Activated T-cell treated with anti-CD3 and anti-CD28 coated beads for 4 hours (primary cell): Measurements from ENCODE around the gene OR8B4.
"Not testable (repeated sequence)": the region's sequence is repeated elsewhere in the genome, so short reads cannot be mapped to it uniquely, and the experiment has no call there.

Experiments used
- DNase-seq: peaks from one replicate; pipeline ENCODE4 v3.0.0-alpha.2; 2020

Gene OR8B4

GRCh38 chr11:124424384-124424921 lies at the start of gene OR8B4:
TSS of gene OR8B4 (minus strand) at chr11:124424871. CDS start at chr11:124424871, 0 bp downstream.
- no peak for DNase-seq

GRCh38 chr11:124474079-124474478 lies 49.4 kb upstream of the OR8B4 start:
- no peak for DNase-seq

GRCh38 chr11:124473476-124473875 lies 48.8 kb upstream of the OR8B4 start:
- no peak for DNase-seq

- DNase-seq: no peak
Measured at GRCh38 chr11:124470561-124471227, 46.0 kb upstream of the OR8B4 start.

GRCh38 chr11:124467381-124467927 lies 42.8 kb upstream of the OR8B4 start:
- no peak for DNase-seq

GRCh38 chr11:124465368-124465767 lies 40.7 kb upstream of the OR8B4 start:
- no peak for DNase-seq

GRCh38 chr11:124463990-124464389 lies 39.3 kb upstream of the OR8B4 start:
- DNase-seq: no peak

GRCh38 chr11:124463324-124463723 lies 38.7 kb upstream of the OR8B4 start:
- no peak for DNase-seq

GRCh38 chr11:124460459-124460858 lies 35.8 kb upstream of the OR8B4 start:
- DNase-seq: no peak

- not testable (repeated sequence) for DNase-seq
Measured at GRCh38 chr11:124459379-124459778, 34.7 kb upstream of the OR8B4 start.

GRCh38 chr11:124454552-124454951 lies 29.9 kb upstream of the OR8B4 start:
- DNase-seq: no peak

GRCh38 chr11:124446916-124447315 lies 22.2 kb upstream of the OR8B4 start:
- no peak for DNase-seq

- DNase-seq: no peak
Measured at GRCh38 chr11:124445646-124446150, 21.0 kb upstream of the OR8B4 start, which contains the start of gene OR8B8. TSS of gene OR8B8 (minus strand) at chr11:124445696. CDS start at chr11:124441085, 4,611 bp downstream.

GRCh38 chr11:124442847-124443246 lies 18.2 kb upstream of the OR8B4 start:
- DNase-seq: no peak

GRCh38 chr11:124442442-124442841 lies 17.8 kb upstream of the OR8B4 start:
- DNase-seq: no peak

GRCh38 chr11:124441519-124441918 lies 16.8 kb upstream of the OR8B4 start:
- no peak for DNase-seq

- DNase-seq: no peak
Measured at GRCh38 chr11:124441081-124441480, 16.4 kb upstream of the OR8B4 start.

GRCh38 chr11:124440608-124441007 lies 15.9 kb upstream of the OR8B4 start:
- no peak for DNase-seq

- no peak for DNase-seq
Measured at GRCh38 chr11:124434699-124435098, 10.0 kb upstream of the OR8B4 start.

GRCh38 chr11:124429599-124429998 lies 4.9 kb upstream of the OR8B4 start:
- no peak for DNase-seq

- DNase-seq: no peak
Measured at GRCh38 chr11:124421043-124421442, 3.6 kb downstream of the OR8B4 start.

GRCh38 chr11:124415356-124415923 lies 9.2 kb downstream of the OR8B4 start:
- no peak for DNase-seq

GRCh38 chr11:124409906-124410305 lies 14.8 kb downstream of the OR8B4 start:
- DNase-seq: no peak

- DNase-seq: no peak
Measured at GRCh38 chr11:124405581-124405980, 19.1 kb downstream of the OR8B4 start.
